GM12878 (cell line): Measurements from ENCODE around the gene DOCK2. TPM values are rescaled to one million over a fixed set of nuclear protein-coding genes. Genes with fewer than 3 reads are reported as not detected.

ENCODE experiments used
- ATAC-seq: fragments of 200-7000 bp; cut with Tn5 transposase; 3 replicates; pipeline ENCODE4 v1.9.1; 2020; ENCODE audit warnings: mild to moderate bottlenecking, moderate library complexity
- BruUV-seq: library from RNA; stranded (reverse); fragments of 400-500 nt; replicated peaks from 2 replicates; lab custom pipeline; 2021; lab: Mats Ljungman, UMichigan
- CTCF ChIA-PET: fragments of 300-600 bp; sonication (Branson Sonifier 250); formaldehyde crosslinking; extraction: SDS; loops from one replicate; lab custom pipeline; 2021; ENCODE audit warnings: inconsistent platforms; lab: Yijun Ruan, JAX
- POLR2A ChIA-PET: fragments of 350-600 bp; formaldehyde crosslinking; extraction: SDS; loops from one replicate; lab custom pipeline; 2021; ENCODE audit warnings: inconsistent platforms; lab: Charles Lee
- RAD21 ChIA-PET: fragments of 300-600 bp; sonication (Branson Sonifier 250); formaldehyde crosslinking; loops from one replicate; lab custom pipeline; 2023; ENCODE audit warnings: antibody characterized with exemption; ENCODE audit not compliant: unreplicated experiment; lab: Charles Lee
- SMC1A ChIA-PET: fragments of 300-600 bp; sonication (Branson Sonifier 250); formaldehyde crosslinking; loops from one replicate; lab custom pipeline; 2023; ENCODE audit not compliant: unreplicated experiment, uncharacterized antibody; lab: Charles Lee
- DNase-seq: peaks from one replicate; pipeline ENCODE4 v3.0.0-alpha.2; 2011; ENCODE audit warnings: low read depth, low spot score
- FAIRE-seq: peaks from 3 replicates; lab custom pipeline; 2011; peaks lifted over from hg19 to GRCh38; lab: Jason Lieb, UNC
- H2AFZ ChIP-seq: 2 replicates; pipeline ENCODE4 v1.6.0; 2011; ENCODE audit warnings: low read depth, low read length, control low read depth; ENCODE audit not compliant: control insufficient read depth
- H3K27ac ChIP-seq: 2 replicates; pipeline ENCODE4 v1.5.1; 2011; ENCODE audit warnings: control low read depth; ENCODE audit not compliant: control insufficient read depth, insufficient read depth
- H3K27me3 ChIP-seq, 2 experiments: replicated peaks in 1 of 2; 2 replicates each; pipeline versions ENCODE4 v1.6.0 to v1.6.1; 2011; ENCODE audit warnings: low read length in 1 of 2; ENCODE audit not compliant: control insufficient read depth in 2 of 2, insufficient read depth in 2 of 2
- H3K36me3 ChIP-seq, 2 experiments: 2 replicates each; pipeline ENCODE4 v1.5.1; 2011; ENCODE audit warnings: low read length in 1 of 2; ENCODE audit not compliant: control insufficient read depth in 2 of 2, insufficient read depth in 2 of 2
- H3K4me1 ChIP-seq: 2 replicates; pipeline ENCODE4 v1.6.1; 2011; ENCODE audit warnings: mild to moderate bottlenecking, low read length, moderate library complexity, mixed read lengths; ENCODE audit not compliant: control insufficient read depth, insufficient read depth
- H3K4me2 ChIP-seq: 2 replicates; pipeline ENCODE4 v1.6.0; 2011; ENCODE audit warnings: control low read depth; ENCODE audit not compliant: control insufficient read depth, insufficient read depth
- H3K4me3 ChIP-seq: fragments of 200-600 bp; sonication (generic); 2 replicates; pipeline ENCODE4 v1.5.1; 2016
- H3K79me2 ChIP-seq: 2 replicates; pipeline ENCODE4 v1.6.0; 2011; ENCODE audit warnings: low read length; ENCODE audit not compliant: control insufficient read depth, insufficient read depth
- H3K9ac ChIP-seq: 2 replicates; pipeline ENCODE4 v1.8.0; 2011; ENCODE audit warnings: low read length, control low read depth, mixed read lengths; ENCODE audit not compliant: control insufficient read depth, insufficient read depth
- H3K9me3 ChIP-seq: replicated peaks from 3 replicates; pipeline ENCODE4 v1.5.1; 2011; ENCODE audit warnings: mild to moderate bottlenecking, low read length; ENCODE audit not compliant: control insufficient read depth, insufficient read depth
- H4K20me1 ChIP-seq: 2 replicates; pipeline ENCODE4 v1.6.0; 2011; ENCODE audit not compliant: control insufficient read depth, insufficient read depth
- BMI1 ChIP-seq: fragments of 450-650 bp; IDR thresholded peaks from 2 replicates; pipeline ENCODE4 v1.6.1; 2016; ENCODE audit warnings: mild to moderate bottlenecking, moderate library complexity, borderline replicate concordance
- WGBS: methylation state at CpG from one replicate; pipeline ENCODE4 v1.1.6; 2016; ENCODE audit warnings: low lambda C conversion rate; ENCODE audit not compliant: insufficient replicate concordance, insufficient coverage; ENCODE audit errors: missing lambda C conversion rate; 5-methylcytosine and 5-hydroxymethylcytosine counted together
- in situ Hi-C: fragments of 300-500 bp; cut with MboI; formaldehyde crosslinking; loops from 9 replicates; pipeline ENCODE4 v1.14.3; 2018; ENCODE audit warnings: mixed read lengths
- intact Hi-C: fragments of 100-400 bp; cut with micrococcal nuclease; formaldehyde crosslinking; loops from one replicate; pipeline ENCODE4 v1.14.2; 2022; ENCODE audit not compliant: unreplicated experiment
- polyA plus RNA-seq, 11 experiments: library from polyadenylated mRNA; depleted of rRNA in 4 of 11; unstranded in 6 of 11; stranded (reverse) in 5 of 11; fragments of >200 nt; fragmentation: Nextera tagmentation in 4 of 11; fragmentation: Illumina TruSeq in 1 of 11; extraction: Ambion mirVana in 4 of 11; extraction: Trizol in 1 of 11; gene quantifications; 1 replicate in 1 of 11; 2 replicates in 10 of 11; pipeline versions ENCODE4 v1.2.1 to v1.2.3, GENCODE V29; 2011 to 2016; ENCODE audit warnings: inconsistent platforms in 2 of 11, missing spikeins in 2 of 11, low read depth in 1 of 11
- total RNA-seq, 4 experiments: library from RNA; depleted of rRNA in 3 of 4; stranded (reverse); fragments of >200 nt in 3 of 4; fragmentation: Illumina TruSeq in 1 of 4; extraction: Trizol in 1 of 4; gene quantifications; 2 replicates each; pipeline versions ENCODE4 v1.2.1 to v1.2.3, GENCODE V29; 2013 to 2021
- TF ChIP-seq, protein P1 (sequence below): fragments of 450-650 bp; IDR thresholded peaks from 2 replicates; pipeline ENCODE4 v1.6.1; 2017; ENCODE audit warnings: mild to moderate bottlenecking, moderate library complexity
- TF ChIP-seq, protein P2 (sequence below): fragments of 450-650 bp; IDR thresholded peaks from 2 replicates; pipeline ENCODE4 v1.6.1; 2017; ENCODE audit warnings: mild to moderate bottlenecking, moderate library complexity

The DOCK2 gene
- total and polyA plus RNA-seq, 10 of the 15 experiments (the other 5 are each of a cell fraction or from before 2014, with no cell fraction given): 34.2 to 192 (median 118) TPM

DNA sequence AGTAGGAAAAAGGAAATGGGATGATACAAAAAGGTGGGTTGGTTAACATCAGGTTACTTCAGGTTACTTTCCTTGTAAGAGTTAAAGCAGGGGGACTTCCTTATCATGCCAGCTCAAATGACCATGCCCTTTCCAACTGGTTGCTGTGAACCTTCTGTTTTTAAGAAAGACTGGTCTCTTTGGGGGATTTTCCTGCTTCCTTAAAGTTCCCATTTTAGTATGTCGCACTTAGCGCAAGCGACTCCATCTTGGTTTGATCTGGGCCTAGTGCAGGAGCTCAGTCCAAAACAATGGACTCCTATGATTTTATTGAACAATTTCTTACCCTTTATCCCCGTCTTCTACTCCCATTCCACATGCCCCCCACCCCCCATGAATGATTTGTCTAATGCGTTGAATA, 173.4 kb downstream of the DOCK2 start:
- no peak overlapping the region for H3K9ac ChIP-seq

More for the DNA sequence above, 173.4 kb downstream of the DOCK2 start:
- Histone ChIP-seq H3K9me3 (no peaks in the 10 kb centered on the region), H3K79me2 (peaks cover 11% of the 10 kb centered on the region), H3K27ac (no peak overlapping the region), H4K20me1 (no peaks in the 10 kb centered on the region), H3K36me3 (peaks cover 18 to 47% of the 10 kb centered on the region in 2 experiments), H3K4me2 (no peak overlapping the region), H2AFZ (no peak overlapping the region), H3K4me1 (peaks cover 20% of the 10 kb centered on the region), H3K27me3 (no peaks in the 10 kb centered on the region), H3K4me3 (no peak overlapping the region)
- WGBS: 94% methylated on average over 5 of the region's 5 CpGs
- TF ChIP-seq, protein P1, sequence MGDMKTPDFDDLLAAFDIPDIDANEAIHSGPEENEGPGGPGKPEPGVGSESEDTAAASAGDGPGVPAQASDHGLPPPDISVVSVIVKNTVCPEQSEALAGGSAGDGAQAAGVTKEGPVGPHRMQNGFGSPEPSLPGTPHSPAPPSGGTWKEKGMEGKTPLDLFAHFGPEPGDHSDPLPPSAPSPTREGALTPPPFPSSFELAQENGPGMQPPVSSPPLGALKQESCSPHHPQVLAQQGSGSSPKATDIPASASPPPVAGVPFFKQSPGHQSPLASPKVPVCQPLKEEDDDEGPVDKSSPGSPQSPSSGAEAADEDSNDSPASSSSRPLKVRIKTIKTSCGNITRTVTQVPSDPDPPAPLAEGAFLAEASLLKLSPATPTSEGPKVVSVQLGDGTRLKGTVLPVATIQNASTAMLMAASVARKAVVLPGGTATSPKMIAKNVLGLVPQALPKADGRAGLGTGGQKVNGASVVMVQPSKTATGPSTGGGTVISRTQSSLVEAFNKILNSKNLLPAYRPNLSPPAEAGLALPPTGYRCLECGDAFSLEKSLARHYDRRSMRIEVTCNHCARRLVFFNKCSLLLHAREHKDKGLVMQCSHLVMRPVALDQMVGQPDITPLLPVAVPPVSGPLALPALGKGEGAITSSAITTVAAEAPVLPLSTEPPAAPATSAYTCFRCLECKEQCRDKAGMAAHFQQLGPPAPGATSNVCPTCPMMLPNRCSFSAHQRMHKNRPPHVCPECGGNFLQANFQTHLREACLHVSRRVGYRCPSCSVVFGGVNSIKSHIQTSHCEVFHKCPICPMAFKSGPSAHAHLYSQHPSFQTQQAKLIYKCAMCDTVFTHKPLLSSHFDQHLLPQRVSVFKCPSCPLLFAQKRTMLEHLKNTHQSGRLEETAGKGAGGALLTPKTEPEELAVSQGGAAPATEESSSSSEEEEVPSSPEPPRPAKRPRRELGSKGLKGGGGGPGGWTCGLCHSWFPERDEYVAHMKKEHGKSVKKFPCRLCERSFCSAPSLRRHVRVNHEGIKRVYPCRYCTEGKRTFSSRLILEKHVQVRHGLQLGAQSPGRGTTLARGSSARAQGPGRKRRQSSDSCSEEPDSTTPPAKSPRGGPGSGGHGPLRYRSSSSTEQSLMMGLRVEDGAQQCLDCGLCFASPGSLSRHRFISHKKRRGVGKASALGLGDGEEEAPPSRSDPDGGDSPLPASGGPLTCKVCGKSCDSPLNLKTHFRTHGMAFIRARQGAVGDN: peak; percentile 94
- TF ChIP-seq BMI1: no peak
- TF ChIP-seq, protein P2, sequence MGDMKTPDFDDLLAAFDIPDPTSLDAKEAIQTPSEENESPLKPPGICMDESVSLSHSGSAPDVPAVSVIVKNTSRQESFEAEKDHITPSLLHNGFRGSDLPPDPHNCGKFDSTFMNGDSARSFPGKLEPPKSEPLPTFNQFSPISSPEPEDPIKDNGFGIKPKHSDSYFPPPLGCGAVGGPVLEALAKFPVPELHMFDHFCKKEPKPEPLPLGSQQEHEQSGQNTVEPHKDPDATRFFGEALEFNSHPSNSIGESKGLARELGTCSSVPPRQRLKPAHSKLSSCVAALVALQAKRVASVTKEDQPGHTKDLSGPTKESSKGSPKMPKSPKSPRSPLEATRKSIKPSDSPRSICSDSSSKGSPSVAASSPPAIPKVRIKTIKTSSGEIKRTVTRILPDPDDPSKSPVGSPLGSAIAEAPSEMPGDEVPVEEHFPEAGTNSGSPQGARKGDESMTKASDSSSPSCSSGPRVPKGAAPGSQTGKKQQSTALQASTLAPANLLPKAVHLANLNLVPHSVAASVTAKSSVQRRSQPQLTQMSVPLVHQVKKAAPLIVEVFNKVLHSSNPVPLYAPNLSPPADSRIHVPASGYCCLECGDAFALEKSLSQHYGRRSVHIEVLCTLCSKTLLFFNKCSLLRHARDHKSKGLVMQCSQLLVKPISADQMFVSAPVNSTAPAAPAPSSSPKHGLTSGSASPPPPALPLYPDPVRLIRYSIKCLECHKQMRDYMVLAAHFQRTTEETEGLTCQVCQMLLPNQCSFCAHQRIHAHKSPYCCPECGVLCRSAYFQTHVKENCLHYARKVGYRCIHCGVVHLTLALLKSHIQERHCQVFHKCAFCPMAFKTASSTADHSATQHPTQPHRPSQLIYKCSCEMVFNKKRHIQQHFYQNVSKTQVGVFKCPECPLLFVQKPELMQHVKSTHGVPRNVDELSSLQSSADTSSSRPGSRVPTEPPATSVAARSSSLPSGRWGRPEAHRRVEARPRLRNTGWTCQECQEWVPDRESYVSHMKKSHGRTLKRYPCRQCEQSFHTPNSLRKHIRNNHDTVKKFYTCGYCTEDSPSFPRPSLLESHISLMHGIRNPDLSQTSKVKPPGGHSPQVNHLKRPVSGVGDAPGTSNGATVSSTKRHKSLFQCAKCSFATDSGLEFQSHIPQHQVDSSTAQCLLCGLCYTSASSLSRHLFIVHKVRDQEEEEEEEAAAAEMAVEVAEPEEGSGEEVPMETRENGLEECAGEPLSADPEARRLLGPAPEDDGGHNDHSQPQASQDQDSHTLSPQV: peak; percentile 98
- POLR2A ChIA-PET: no interaction called here
- no TSS peak for BruUV-seq
- CTCF ChIA-PET: interaction anchor here (1.1 to 1.5 kb wide), 3 partner anchors 19 to 170 kb away, joined by 4 to 6 read pairs (median 5); partner anchors contain the start of gene INSYN2B
- DNase-seq (no peak), ATAC-seq (no peak), FAIRE-seq (no peak)
- RAD21 ChIA-PET: interaction anchor here (0.6 to 2.2 kb wide), 7 partner anchors 32 to 184 kb away, joined by 3 to 8 read pairs (median 4); no protein-coding TSS in a partner anchor
- intact Hi-C loops (no loop called here), in situ Hi-C loops (no loop called here)
- SMC1A ChIA-PET: interaction anchor here (0.8 to 16.6 kb wide), 8 partner anchors 8 to 108 kb away, joined by 3 to 368 read pairs (median 6); no protein-coding TSS in a partner anchor
